ENCODE measurements around the gene TMEM132D. TPM values are rescaled to one million over a fixed set of nuclear protein-coding genes. Genes with fewer than 3 reads are reported as not detected.

The TMEM132D gene
- total RNA-seq, 1 donor from 2014 or later: 15.2 TPM

DNA sequence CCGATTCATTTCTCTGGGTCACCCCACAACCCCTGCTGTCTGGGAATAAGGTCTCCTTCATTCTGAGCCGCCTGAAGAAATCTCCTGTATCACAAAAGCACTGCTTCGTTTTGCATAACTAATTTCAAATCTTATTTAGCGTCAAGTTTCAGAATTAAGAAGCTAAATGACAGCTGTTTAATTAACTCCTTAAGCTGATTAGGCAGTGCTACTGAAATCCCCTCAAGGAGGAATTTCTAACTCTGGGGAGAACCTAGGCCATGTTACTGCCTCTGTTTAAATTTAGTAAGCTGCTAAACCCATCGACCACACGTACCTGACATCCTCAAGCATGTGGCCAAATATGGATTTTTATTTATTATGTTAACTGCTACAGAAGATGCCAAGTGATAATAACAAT, 677.0 kb downstream of the TMEM132D start:
- DNase-seq (ENCODE audit: extremely low spot score, unreplicated experiment): no peak
- TF ChIP-seq, protein P1, sequence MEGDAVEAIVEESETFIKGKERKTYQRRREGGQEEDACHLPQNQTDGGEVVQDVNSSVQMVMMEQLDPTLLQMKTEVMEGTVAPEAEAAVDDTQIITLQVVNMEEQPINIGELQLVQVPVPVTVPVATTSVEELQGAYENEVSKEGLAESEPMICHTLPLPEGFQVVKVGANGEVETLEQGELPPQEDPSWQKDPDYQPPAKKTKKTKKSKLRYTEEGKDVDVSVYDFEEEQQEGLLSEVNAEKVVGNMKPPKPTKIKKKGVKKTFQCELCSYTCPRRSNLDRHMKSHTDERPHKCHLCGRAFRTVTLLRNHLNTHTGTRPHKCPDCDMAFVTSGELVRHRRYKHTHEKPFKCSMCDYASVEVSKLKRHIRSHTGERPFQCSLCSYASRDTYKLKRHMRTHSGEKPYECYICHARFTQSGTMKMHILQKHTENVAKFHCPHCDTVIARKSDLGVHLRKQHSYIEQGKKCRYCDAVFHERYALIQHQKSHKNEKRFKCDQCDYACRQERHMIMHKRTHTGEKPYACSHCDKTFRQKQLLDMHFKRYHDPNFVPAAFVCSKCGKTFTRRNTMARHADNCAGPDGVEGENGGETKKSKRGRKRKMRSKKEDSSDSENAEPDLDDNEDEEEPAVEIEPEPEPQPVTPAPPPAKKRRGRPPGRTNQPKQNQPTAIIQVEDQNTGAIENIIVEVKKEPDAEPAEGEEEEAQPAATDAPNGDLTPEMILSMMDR (IDR thresholded peaks at IDR 0.05): no peak
- Mint-ChIP-seq H3K4me1 (ENCODE audit: unreplicated experiment) (no peaks in the 10 kb centered on the region), H3K9me3 (ENCODE audit: unreplicated experiment) (peaks cover 6% of the 10 kb centered on the region), H3K4me3 (ENCODE audit: unreplicated experiment) (no peak overlapping the region), H3K27me3 (ENCODE audit: unreplicated experiment) (no peaks in the 10 kb centered on the region), H3K36me3 (ENCODE audit: unreplicated experiment) (no peaks in the 10 kb centered on the region), H3K27ac (ENCODE audit: unreplicated experiment) (no peak overlapping the region)

DNA sequence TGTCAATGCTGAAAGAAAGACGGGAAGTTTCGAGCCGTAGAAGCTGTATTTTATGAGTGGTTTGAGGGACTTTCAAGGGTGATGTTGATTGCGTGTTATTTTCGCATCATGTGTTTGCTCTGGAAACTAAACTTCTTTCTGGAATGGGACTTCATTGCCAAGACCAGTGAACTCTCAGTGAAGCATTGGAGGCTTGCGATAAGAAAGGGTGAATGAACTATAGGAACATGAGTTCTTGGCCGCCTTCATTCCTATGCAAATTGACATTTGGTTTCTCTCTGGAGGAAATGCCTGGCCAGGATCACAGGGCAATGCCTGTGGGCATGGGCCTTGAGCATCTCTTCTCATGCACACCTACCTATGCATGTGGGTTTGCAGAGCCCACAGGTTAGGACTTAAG, 677.8 kb downstream of the TMEM132D start:
- TF ChIP-seq, protein P1 (IDR thresholded peaks at IDR 0.05): no peak
- Mint-ChIP-seq H3K9me3 (ENCODE audit: unreplicated experiment) (peaks cover 6% of the 10 kb centered on the region), H3K27me3 (ENCODE audit: unreplicated experiment) (no peaks in the 10 kb centered on the region), H3K27ac (ENCODE audit: unreplicated experiment) (no peak overlapping the region), H3K4me1 (ENCODE audit: unreplicated experiment) (no peaks in the 10 kb centered on the region), H3K36me3 (ENCODE audit: unreplicated experiment) (no peaks in the 10 kb centered on the region), H3K4me3 (ENCODE audit: unreplicated experiment) (no peak overlapping the region)
- DNase-seq (ENCODE audit: extremely low spot score, unreplicated experiment): no peak

DNA sequence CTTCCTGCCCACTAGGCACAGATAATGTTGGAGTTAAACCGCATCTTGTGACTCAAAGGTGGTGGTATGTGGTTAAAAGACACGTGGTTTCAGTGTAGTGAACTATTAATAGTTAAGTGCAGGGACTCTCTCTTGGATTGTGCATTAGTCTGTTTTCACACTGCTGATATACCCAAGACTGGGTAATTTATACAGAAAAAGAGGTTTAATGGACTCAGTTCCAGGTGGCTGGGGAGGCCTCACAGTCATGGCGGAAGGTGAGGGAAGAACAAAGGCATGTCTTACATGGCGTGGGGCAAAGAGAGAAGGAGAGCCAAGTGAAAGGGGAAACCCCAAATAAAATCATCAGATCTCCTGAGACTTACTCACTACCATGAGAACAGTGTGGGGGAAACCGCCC, 688.3 kb downstream of the TMEM132D start:
- H3K9me3 Mint-ChIP-seq (ENCODE audit: unreplicated experiment): peaks cover 21% of the 10 kb centered on the region
- DNase-seq (ENCODE audit: extremely low spot score, unreplicated experiment): no peak
- H3K4me1 Mint-ChIP-seq (ENCODE audit: unreplicated experiment): no peaks in the 10 kb centered on the region
- TF ChIP-seq, protein P1 (IDR thresholded peaks at IDR 0.05): no peak
- no peaks in the 10 kb centered on the region for H3K36me3 Mint-ChIP-seq (ENCODE audit: unreplicated experiment)
- H3K27ac Mint-ChIP-seq (ENCODE audit: unreplicated experiment): no peak overlapping the region
- no peaks in the 10 kb centered on the region for H3K27me3 Mint-ChIP-seq (ENCODE audit: unreplicated experiment)
- H3K4me3 Mint-ChIP-seq (ENCODE audit: unreplicated experiment): no peak overlapping the region

DNA sequence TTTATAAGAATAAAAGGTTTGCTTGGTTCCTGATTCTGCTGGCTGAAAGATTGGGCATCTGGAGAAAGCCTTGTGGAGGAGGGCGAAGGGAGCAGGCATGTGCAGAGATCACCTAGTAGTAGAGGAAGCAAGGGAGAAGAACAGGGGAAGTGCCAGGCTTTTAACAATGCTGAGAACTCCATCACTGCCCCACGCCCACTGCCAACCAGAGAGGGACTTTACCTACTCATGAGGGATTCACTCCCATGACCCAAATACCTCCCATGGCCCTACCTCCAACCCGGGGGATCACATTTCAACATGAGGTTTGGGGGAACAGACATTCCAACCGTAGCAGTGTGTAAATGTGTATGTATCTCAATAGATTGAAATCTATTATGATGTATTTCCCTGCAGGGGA, 690.3 kb downstream of the TMEM132D start:
- Mint-ChIP-seq H3K9me3 (ENCODE audit: unreplicated experiment) (peaks cover 21% of the 10 kb centered on the region), H3K36me3 (ENCODE audit: unreplicated experiment) (no peaks in the 10 kb centered on the region), H3K4me1 (ENCODE audit: unreplicated experiment) (no peaks in the 10 kb centered on the region), H3K4me3 (ENCODE audit: unreplicated experiment) (no peak overlapping the region), H3K27ac (ENCODE audit: unreplicated experiment) (no peak overlapping the region), H3K27me3 (ENCODE audit: unreplicated experiment) (no peaks in the 10 kb centered on the region)
- TF ChIP-seq, protein P1 (IDR thresholded peaks at IDR 0.05): no peak
- DNase-seq (ENCODE audit: extremely low spot score, unreplicated experiment): no peak

DNA sequence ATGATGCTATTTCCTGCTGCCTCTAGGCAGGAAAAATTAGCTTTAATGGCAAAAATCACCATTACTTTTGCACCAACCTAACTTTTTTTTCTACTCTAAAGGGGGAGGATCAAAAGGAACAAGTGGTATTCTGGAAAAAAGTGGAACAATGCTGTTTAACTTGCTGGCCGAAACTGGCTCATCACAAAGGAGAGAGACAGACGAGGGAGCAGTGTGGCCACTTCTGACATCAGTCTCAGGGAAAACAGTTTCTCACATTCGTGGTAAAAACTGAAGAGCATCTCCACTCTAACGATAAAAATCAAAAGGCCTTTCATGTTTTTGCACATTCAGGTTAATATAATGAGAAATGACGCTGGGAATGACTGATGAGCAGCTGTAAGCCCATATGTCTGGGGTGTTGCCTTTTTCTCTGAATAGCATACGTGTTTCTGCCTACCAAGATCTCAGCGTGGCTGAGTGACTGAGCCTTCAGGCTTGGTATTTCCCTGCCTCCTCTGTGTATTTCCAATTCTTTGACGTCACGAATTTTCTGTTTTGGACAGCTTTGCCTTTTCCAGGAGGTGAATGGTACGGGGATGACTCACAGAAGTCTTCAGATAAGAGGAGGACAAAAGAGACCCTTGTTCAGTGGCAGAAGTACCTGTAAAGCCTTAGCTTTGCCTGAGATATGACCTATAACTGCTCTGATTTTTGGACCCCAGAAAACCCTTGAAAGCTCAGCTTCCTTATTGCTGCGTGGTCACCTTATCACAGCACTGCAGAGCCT, 691.8 kb downstream of the TMEM132D start:
- Mint-ChIP-seq H3K36me3 (ENCODE audit: unreplicated experiment) (no peaks in the 10 kb centered on the region), H3K9me3 (ENCODE audit: unreplicated experiment) (peaks cover 19% of the 10 kb centered on the region)
- DNase-seq (ENCODE audit: extremely low spot score, unreplicated experiment): no peak

More for the DNA sequence above, 691.8 kb downstream of the TMEM132D start:
- Mint-ChIP-seq H3K27ac (ENCODE audit: unreplicated experiment) (no peak overlapping the region), H3K4me1 (ENCODE audit: unreplicated experiment) (no peaks in the 10 kb centered on the region), H3K4me3 (ENCODE audit: unreplicated experiment) (no peak overlapping the region), H3K27me3 (ENCODE audit: unreplicated experiment) (no peaks in the 10 kb centered on the region)
- TF ChIP-seq, protein P1 (IDR thresholded peaks at IDR 0.05): no peak
